HG02870 (cell line): ENCODE measurements around the gene CD83.

Experiments
- ATAC-seq: cut with Tn5 transposase; IDR thresholded peaks from one replicate; pipeline ENCODE4 v1.9.1; 2021; ENCODE audit warnings: mild to moderate bottlenecking, moderate library complexity; ENCODE audit not compliant: unreplicated experiment

CD83 gene

DNA sequence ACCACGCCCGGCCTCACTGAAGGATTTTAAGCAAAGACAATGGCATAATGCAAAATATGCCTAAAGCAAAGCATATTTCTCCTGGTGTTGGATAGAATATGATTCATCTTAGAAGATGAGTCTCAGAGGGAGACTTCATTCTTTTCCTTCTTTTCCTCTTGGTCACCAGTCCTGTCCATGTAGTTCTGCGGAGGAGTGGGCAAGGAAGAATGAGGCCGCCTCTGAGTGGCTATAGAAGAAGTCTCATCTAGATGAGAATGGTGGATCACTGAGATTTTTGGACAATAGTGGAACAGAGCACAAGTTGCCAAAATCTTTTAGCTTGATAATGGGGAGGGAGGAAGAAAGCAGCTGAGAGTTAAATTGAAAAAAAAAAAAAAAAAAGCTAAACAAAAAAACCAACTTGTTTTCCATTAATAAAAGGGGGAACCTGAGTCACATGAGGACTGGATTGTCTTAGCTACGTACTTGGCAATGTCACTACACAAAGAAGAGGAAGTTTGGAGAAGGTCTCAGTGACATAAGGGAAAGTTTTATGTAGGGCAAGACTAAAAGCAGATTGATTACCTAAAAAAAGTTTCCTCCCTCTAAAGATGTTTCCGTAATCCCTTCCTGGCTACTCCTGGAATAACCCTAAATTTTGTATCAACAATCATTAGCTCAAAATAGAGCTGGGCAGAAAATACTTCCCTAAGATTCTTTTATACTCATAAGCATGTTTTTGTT is 6.0 kb downstream of the CD83 start:
- ATAC-seq = no peak

DNA sequence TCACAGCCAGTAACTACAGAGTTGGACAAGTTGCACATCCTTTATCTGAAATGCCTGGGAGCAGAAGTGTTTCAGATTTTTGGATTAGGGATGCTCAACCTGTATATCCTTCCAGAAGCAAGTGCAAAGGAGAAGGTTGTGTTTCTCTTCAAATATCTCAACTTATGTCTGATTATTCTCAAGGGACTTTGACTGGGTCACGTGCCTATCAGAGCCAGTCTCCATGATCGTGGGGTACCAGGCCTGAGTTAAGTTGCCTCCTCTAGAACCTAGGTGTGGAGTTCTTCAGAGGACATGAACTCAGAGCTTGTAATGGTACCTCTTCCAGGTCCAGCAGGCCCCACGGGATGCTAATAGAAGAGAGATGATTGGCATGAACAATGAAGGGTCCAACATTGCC is 7.8 kb downstream of the CD83 start:
- no peak for ATAC-seq

- ATAC-seq = no peak
Measured at GRCh38 chr6:14126191-14126590, 8.6 kb downstream of the CD83 start.

DNA sequence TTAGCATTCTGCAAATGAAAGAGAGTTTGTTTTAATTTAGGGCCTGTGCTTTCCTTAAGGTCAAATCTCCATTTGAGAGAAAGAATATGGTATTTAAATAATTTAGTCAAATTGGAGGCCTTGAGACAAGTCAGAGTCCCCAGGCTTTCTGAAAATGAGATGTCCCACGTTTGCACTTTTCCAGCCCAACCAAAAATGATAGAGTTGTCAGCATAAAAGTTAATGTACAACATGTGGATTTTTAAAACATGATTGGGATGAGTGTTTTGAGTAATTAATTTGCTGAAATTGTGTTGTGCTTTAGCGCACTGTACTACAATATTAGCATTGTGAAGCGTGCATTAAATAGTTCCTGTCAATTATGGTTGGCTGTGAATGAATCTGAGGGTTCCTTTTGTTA is 10.0 kb downstream of the CD83 start:
- ATAC-seq = no peak

- no peak for ATAC-seq
Measured at GRCh38 chr6:14128012-14128411, 10.4 kb downstream of the CD83 start.

DNA sequence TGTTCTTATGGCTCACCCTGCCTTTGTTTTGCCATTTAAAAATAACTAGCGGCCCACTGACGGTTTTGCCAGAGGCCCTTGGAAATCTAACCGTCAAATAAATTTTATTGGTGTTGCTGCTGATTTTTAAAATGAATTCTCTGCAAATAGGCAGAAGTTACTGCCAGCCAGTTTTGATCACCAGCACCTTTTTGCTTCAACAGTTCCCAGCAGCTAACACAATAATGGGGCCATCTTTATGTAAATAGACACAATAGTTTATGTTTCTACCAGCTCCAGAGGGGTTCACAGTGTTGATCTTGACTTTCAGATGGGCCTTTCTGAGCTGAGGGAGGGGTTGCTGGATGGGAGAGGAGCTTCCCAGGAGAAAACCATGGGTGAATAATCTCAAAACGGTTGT is 11.2 kb downstream of the CD83 start:
- no peak for ATAC-seq

- ATAC-seq = no peak
Measured at GRCh38 chr6:14129575-14129974, 12.0 kb downstream of the CD83 start.

DNA sequence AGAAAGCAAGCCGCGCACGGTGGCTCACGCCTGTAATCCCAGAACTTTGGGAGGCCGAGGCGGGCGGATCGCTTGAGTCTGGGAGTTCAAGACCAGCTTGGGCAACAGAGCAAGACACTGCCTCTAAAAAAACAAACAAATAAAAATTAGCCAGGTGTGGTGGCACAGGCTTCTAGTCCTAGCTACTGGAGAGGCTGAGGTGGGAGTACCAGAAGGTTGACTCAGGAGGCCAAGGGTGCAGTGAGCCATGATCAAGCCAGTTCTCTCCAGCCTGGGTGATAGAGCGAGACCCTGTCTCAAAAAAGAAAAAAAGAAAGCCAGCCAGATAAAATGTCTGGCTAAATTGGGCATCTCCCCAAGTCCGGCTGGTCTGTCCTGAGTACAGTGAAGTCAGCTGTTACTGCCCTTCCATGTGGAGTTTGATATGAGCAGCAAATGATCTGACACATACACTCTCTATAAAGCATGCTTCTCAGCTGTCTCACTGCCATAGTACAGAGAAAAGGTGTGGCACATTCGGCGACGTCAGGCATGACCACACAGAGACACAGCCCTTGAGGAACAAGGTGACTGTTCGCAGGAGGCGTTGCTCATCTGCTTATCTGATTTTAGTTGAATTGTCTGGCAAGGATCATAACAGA is 13.0 kb downstream of the CD83 start:
- ATAC-seq = no peak

DNA sequence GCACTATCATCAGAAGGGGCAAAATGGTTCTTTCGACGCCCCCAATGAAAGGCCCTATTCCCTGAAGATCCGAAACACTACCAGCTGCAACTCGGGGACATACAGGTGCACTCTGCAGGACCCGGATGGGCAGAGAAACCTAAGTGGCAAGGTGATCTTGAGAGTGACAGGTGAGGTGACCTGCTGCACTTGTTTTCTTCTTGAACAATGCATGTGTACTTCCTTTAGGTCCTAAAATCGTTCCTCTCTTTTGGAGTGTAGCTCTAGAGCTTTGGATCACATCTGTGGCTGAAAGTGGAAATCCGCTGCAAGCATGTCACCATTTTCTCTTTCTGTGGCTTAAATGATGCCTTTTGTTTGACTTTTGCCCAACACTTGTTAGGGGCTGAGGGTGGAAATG is 14.0 kb downstream of the CD83 start:
- no peak for ATAC-seq

DNA sequence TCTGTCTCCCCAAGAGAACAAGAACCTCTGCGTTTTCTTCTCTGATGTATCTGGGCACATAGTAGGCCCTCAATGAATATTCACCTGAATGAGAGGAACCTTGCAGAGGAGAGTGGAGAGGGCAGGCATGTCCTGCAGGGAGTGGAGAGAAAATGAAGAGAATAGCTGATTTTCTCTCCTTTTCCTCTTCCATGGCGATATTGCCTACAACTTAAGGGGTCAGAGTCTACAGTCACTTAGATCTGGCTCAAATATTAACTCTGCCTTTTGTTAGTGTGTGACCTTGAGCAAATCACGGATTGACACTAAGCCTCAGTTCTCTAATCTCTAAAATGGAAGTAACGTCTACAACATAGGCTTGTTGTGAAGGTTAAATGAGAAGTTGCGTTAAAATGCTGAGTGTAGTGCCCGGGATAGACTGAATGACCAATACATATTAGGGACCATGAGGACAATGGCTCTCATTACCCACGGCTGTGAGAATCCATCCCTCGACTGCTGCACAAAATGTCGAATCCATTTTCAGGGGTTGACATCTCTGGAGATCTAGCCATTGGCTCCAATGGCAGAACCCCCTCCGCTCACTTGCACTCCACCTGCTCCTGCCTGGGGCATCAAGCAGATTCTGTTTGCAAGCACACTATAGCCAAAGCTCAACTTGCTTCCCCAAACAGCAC is 14.8 kb downstream of the CD83 start:
- ATAC-seq = no peak

DNA sequence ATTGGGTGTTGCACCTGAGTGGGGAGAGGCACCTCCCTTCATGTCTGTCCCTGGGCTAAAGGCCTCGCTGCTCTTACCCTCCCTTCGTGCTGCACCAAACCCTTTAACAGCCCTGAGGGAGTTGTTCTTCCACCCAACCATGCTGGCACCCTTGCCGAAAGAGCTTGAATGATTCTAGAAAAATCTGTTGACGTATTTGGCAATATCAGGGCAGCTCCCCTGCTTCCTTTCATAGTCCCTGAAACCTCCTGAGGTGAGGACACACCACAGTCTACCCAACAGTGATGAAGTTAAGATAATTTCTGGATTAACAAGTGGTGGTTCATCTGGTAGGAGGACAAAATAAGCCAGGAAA is 15.3 kb downstream of the CD83 start:
- ATAC-seq = no peak

GRCh38 chr6:14134211-14134910 is 16.8 kb downstream of the CD83 start:
- no peak for ATAC-seq

GRCh38 chr6:14135893-14136539 is 18.4 kb downstream of the CD83 start:
- no peak for ATAC-seq

GRCh38 chr6:14138701-14139215 is 21.2 kb downstream of the CD83 start:
- ATAC-seq = no peak

GRCh38 chr6:14141351-14142062 is 23.9 kb downstream of the CD83 start:
- ATAC-seq = no peak

DNA sequence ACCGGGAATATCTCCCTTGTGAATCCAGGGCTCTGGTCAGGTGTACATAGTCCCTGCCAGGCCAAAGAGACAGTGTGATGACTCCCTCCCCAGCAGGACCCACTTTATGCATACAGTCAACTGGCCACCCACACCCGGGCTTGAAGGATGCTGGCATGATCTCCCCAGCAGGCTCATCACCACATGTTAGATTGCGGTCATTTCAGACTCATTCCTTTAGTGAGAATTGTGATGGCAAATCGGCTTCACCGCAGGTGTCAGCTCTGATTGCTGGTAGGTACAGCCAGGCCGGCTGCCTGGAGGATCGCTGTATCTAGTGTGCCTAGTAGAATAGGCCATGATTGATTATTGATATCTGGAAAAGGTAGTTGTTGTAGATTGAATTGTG is 24.5 kb downstream of the CD83 start:
- ATAC-seq = no peak

DNA sequence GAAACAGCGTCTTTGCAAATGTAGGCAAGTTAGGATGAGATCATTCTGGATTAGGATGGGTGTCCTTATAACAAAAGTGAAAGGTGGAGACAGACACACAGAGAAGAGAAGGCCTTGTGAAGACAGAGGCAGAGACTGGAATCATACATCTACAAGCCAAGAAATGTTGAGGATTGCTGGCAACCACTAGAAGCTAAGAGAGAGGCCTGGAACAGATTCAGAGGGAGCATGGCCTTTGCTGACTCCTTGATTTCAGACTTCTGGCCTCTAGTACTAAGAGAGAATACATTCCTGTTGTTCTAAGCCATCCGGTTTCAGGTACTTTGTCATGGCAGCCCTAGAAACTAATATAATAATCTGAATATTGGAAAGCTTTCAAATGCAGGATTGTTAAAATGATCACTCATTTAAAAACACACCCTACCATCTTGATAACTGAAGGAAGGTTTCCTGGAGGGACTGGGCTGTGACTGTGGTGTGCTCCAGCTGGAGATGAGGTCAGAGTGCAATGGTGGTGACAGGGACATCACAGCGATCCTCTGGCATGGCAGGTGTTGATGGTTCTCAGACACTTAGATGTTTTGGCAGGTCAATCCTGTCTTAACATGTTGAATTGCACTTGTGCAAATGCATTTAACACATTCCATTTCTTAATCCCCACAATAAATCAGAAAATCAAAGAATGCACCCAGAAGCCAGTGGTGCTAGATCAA is 25.1 kb downstream of the CD83 start:
- no peak for ATAC-seq

- no peak for ATAC-seq
Measured at GRCh38 chr6:14143305-14143704, 25.7 kb downstream of the CD83 start.

DNA sequence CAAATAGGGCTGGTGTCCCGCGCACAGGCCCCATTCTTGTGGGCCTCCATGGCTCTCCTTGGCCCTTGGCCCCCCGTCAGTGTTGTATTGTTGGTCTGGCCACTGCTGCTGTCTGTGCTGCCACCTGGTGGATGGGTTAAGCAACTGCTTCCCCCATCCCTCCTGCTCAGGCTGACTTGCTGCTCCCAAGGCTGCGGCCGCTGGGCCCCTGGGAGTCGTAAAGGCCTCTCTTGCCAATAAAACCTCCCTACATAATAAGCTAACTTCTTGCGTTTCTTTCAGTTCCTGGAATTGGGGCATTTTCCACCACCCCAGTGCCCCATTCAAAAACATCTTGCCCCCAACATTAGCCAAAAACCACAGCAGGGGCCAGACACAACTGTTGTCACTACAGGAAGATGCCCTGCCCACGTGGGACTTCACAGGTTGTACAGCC is 27.1 kb downstream of the CD83 start:
- no peak for ATAC-seq
